Neural cell (in vitro differentiated cells): ENCODE data around the gene ZNF573.

ENCODE experiments used
- EP300 ChIP-seq: fragments of 450-650 bp; conservative IDR thresholded peaks from 2 replicates; pipeline ENCODE4 v1.6.1; 2014; ENCODE audit warnings: antibody characterized with exemption, mild to moderate bottlenecking, moderate library complexity; ENCODE audit not compliant: poor library complexity, severe bottlenecking
- EZH2 ChIP-seq: fragments of 200-600, 300-800 bp; shearing (Covaris generic), sonication (generic); IDR thresholded peaks from 2 replicates; pipeline ENCODE4 v1.6.1; 2014; ENCODE audit warnings: antibody characterized with exemption, low read length, borderline replicate concordance, mild to moderate bottlenecking; ENCODE audit not compliant: insufficient read depth, poor library complexity, severe bottlenecking
- SMC3 ChIP-seq: fragments of 450-650 bp; conservative IDR thresholded peaks from 2 replicates; pipeline ENCODE4 v1.6.1; 2014; ENCODE audit warnings: antibody characterized with exemption, mild to moderate bottlenecking, moderate library complexity; ENCODE audit not compliant: poor library complexity
- TAF1 ChIP-seq: IDR thresholded peaks from 2 replicates; pipeline ENCODE4 v1.6.1; 2012; ENCODE audit warnings: low read depth

DNA sequence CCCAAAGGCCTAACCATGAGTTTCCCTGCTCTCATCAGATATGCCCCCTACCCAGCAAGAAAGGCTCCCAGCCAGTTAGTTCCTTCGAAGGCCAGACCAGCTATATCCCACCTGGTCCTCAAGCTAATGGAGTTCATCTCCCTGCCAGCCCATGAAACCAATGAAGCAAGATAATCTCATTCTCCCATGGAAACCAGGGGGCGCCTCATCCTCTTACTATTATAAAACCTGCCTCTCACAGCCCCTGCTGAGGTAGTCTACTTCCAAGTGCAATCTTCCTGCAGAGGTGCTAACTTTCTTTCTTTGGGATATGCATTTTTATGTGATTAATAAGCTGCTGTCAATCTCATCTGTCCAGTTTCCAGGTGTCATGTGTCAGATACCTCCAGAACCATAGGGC lies 34.0 kb upstream of the ZNF573 start:
- TF ChIP-seq SMC3 (no peak), TAF1 (no peak), EZH2 (no peak), EP300 (no peak)
